GM23248 (cell line): ENCODE measurements around the gene AKR7A2. TPM values are rescaled to one million over a fixed set of nuclear protein-coding genes. Genes with fewer than 3 reads are reported as not detected.

Experiments
- DNase-seq: peaks from one replicate; pipeline ENCODE4 v3.0.0-alpha.2; 2015
- H2AFZ ChIP-seq: fragments of 200-600 bp; sonication (generic); 2 replicates; pipeline ENCODE4 v1.6.1; 2016; ENCODE audit warnings: antibody characterized with exemption
- H3F3A ChIP-seq: fragments of 200-600 bp; sonication (generic); 2 replicates; pipeline ENCODE4 v1.6.1; 2016; ENCODE audit warnings: mild to moderate bottlenecking, antibody characterized with exemption, mixed run types; ENCODE audit not compliant: insufficient read depth
- H3K27ac ChIP-seq: fragments of 200-600 bp; sonication (generic); 2 replicates; pipeline ENCODE4 v1.5.1; 2016; ENCODE audit warnings: mild to moderate bottlenecking
- H3K27me3 ChIP-seq: fragments of 200-600 bp; sonication (generic); replicated peaks from 2 replicates; pipeline ENCODE4 v1.6.1; 2016; ENCODE audit warnings: mild to moderate bottlenecking; ENCODE audit not compliant: insufficient read depth
- H3K36me3 ChIP-seq: fragments of 200-600 bp; sonication (generic); 2 replicates; pipeline ENCODE4 v1.6.1; 2016; ENCODE audit warnings: low read depth, mild to moderate bottlenecking
- H3K4me1 ChIP-seq: fragments of 200-600 bp; sonication (generic); 2 replicates; pipeline ENCODE4 v1.6.1; 2016; ENCODE audit warnings: mild to moderate bottlenecking; ENCODE audit not compliant: insufficient read depth
- H3K4me2 ChIP-seq: fragments of 200-600 bp; sonication (generic); one replicate; pipeline ENCODE4 v1.6.1; 2016; ENCODE audit warnings: mild to moderate bottlenecking; ENCODE audit not compliant: unreplicated experiment
- H3K4me3 ChIP-seq: fragments of 200-600 bp; sonication (generic); 2 replicates; pipeline ENCODE4 v1.5.1; 2016; ENCODE audit warnings: mild to moderate bottlenecking
- H3K79me2 ChIP-seq: fragments of 200-600 bp; sonication (generic); 2 replicates; pipeline ENCODE4 v1.6.1; 2016; ENCODE audit warnings: mild to moderate bottlenecking; ENCODE audit not compliant: insufficient read depth
- H3K9ac ChIP-seq: fragments of 200-600 bp; sonication (generic); 2 replicates; pipeline ENCODE4 v1.6.1; 2016; ENCODE audit warnings: mild to moderate bottlenecking
- H3K9me2 ChIP-seq: fragments of 200-600 bp; sonication (generic); 2 replicates; pipeline ENCODE4 v1.6.1; 2016; ENCODE audit warnings: mixed run types, mild to moderate bottlenecking, moderate library complexity; ENCODE audit not compliant: insufficient read depth
- H3K9me3 ChIP-seq: fragments of 200-600 bp; sonication (generic); one replicate; pipeline ENCODE4 v1.6.1; 2017; ENCODE audit warnings: low read depth
- H4K20me1 ChIP-seq: fragments of 200-600 bp; sonication (generic); 2 replicates; pipeline ENCODE4 v1.6.0; 2016; ENCODE audit not compliant: insufficient read depth
- EZH2 ChIP-seq: fragments of 200-600 bp; sonication (generic); IDR thresholded peaks from 2 replicates; pipeline ENCODE4 v1.6.1; 2018; ENCODE audit warnings: antibody characterized with exemption, mild to moderate bottlenecking; ENCODE audit not compliant: insufficient read depth, poor library complexity, severe bottlenecking
- EZH2phosphoT487 ChIP-seq: fragments of 200-600 bp; sonication (generic); IDR thresholded peaks from 2 replicates; pipeline ENCODE4 v1.6.1; 2018; ENCODE audit warnings: antibody characterized with exemption, moderate library complexity, mild to moderate bottlenecking, low read depth; ENCODE audit not compliant: insufficient read depth
- WGBS, 2 experiments: methylation state at CpG; one replicate each; pipeline ENCODE4 v1.1.6; 2015 to 2017; ENCODE audit warnings: low lambda C conversion rate in 2 of 2, low coverage in 1 of 2; ENCODE audit errors: missing lambda C conversion rate in 2 of 2; 5-methylcytosine and 5-hydroxymethylcytosine counted together
- in situ Hi-C: fragments of 300-500 bp; cut with MboI; formaldehyde crosslinking; loops from 2 replicates; pipeline ENCODE4 v1.15.0; 2020
- polyA plus RNA-seq: library from polyadenylated mRNA; unstranded; fragments of >200 nt; fragmentation: Nextera tagmentation; extraction: Ambion mirVana; gene quantifications from 2 replicates; pipeline ENCODE4 v1.2.1, GENCODE V29; 2016
- total RNA-seq: library from RNA; depleted of rRNA; stranded (reverse); fragments of >200 nt; shearing (Covaris generic); gene quantifications from 2 replicates; pipeline ENCODE4 v1.2.3, GENCODE V29; 2014

The AKR7A2 gene
- total and polyA plus RNA-seq, 2 experiments from 2014 or later = 93.1 to 97.1 TPM

- H3K27ac ChIP-seq = no peak overlapping the region
- H3K4me3 ChIP-seq = no peak overlapping the region
- no peaks in the 10 kb centered on the region for H3K9me2 ChIP-seq
- H3K4me1 ChIP-seq = no peaks in the 10 kb centered on the region
- no peaks in the 10 kb centered on the region for H3F3A ChIP-seq
- H3K4me2 ChIP-seq = no peak overlapping the region
- no peaks in the 10 kb centered on the region for H3K27me3 ChIP-seq
- no peak overlapping the region for H3K9ac ChIP-seq
- no peak for TF ChIP-seq EZH2phosphoT487
- no peak for TF ChIP-seq EZH2
- no peaks in the 10 kb centered on the region for H3K9me3 ChIP-seq
- 0 out of 2 replicates have a peak, but pooled peaks cover 6% of the 10 kb centered on the region for H3K79me2 ChIP-seq
- H4K20me1 ChIP-seq = no peaks in the 10 kb centered on the region
- in situ Hi-C loops = no loop called here
- WGBS, 2 experiments = 94 to 95% methylated on average over 23 of the region's 23 CpGs
- no peak overlapping the region for H2AFZ ChIP-seq
- no peaks in the 10 kb centered on the region for H3K36me3 ChIP-seq
- no peak for DNase-seq
These were observed 12.2 kb upstream of the AKR7A2 start for GRCh38 chr1:19323987-19324664.

- Histone ChIP-seq H3K27me3 (no peaks in the 10 kb centered on the region), H3K9me2 (no peaks in the 10 kb centered on the region), H3K4me2 (no peak overlapping the region), H3F3A (no peaks in the 10 kb centered on the region), H3K4me1 (no peaks in the 10 kb centered on the region), H4K20me1 (no peaks in the 10 kb centered on the region), H3K9ac (no peak overlapping the region), H3K79me2 (0 out of 2 replicates have a peak, but pooled peaks cover 12% of the 10 kb centered on the region), H3K4me3 (no peak overlapping the region), H2AFZ (no peak overlapping the region), H3K9me3 (no peaks in the 10 kb centered on the region), H3K36me3 (no peaks in the 10 kb centered on the region; the same call in 1 of the 2 replicates), H3K27ac (no peak overlapping the region)
- TF ChIP-seq EZH2 (no peak), EZH2phosphoT487 (no peak)
- in situ Hi-C loops = no loop called here
- no peak for DNase-seq
- 92 to 97% methylated on average over 10 of the region's 10 CpGs for WGBS, 2 experiments
These were observed 10.5 kb upstream of the AKR7A2 start for GRCh38 chr1:19322481-19322880.

GRCh38 chr1:19321071-19321470, 9.1 kb upstream of the AKR7A2 start:
- Histone ChIP-seq H3K9me2 (no peaks in the 10 kb centered on the region), H3K4me3 (no peak overlapping the region), H3K4me1 (no peaks in the 10 kb centered on the region), H3K27me3 (no peaks in the 10 kb centered on the region), H3K4me2 (no peak overlapping the region), H3K36me3 (no peaks in the 10 kb centered on the region; the same call in 1 of the 2 replicates), H3K79me2 (peaks cover 17% of the 10 kb centered on the region; the same call in 1 of the 2 replicates), H3K9me3 (no peaks in the 10 kb centered on the region), H3K9ac (no peak overlapping the region), H3K27ac (no peak overlapping the region), H2AFZ (no peak overlapping the region), H3F3A (no peaks in the 10 kb centered on the region), H4K20me1 (no peaks in the 10 kb centered on the region)
- 95 to 100% methylated on average over 3 of the region's 3 CpGs for WGBS, 2 experiments
- no peak for DNase-seq
- in situ Hi-C loops = no loop called here
- TF ChIP-seq EZH2 = no peak
- TF ChIP-seq EZH2phosphoT487 = no peak

GRCh38 chr1:19319196-19319595, 7.3 kb upstream of the AKR7A2 start:
- peaks cover 22% of the 10 kb centered on the region for H3K79me2 ChIP-seq
- TF ChIP-seq EZH2 (no peak), EZH2phosphoT487 (no peak)

More at GRCh38 chr1:19319196-19319595, 7.3 kb upstream of the AKR7A2 start:
- Histone ChIP-seq H3K9ac (no peak overlapping the region), H3F3A (no peaks in the 10 kb centered on the region), H3K4me2 (no peak overlapping the region), H3K9me2 (no peaks in the 10 kb centered on the region), H3K36me3 (no peaks in the 10 kb centered on the region; the same call in 1 of the 2 replicates), H2AFZ (no peak overlapping the region), H3K27ac (no peak overlapping the region), H3K27me3 (no peaks in the 10 kb centered on the region), H3K4me3 (no peak overlapping the region), H3K9me3 (no peaks in the 10 kb centered on the region), H3K4me1 (peaks cover 4% of the 10 kb centered on the region; the same call in 1 of the 2 replicates), H4K20me1 (no peaks in the 10 kb centered on the region)
- no peak for DNase-seq
- in situ Hi-C loops = no loop called here
- WGBS, 2 experiments = 53 to 62% methylated on average over 3 of the region's 3 CpGs
